Astrocyte of the spinal cord (primary cell): Measurements from ENCODE around the gene IL2RG.

Experiments
- DNase-seq: peaks from one replicate; pipeline ENCODE4 v3.0.0; 2011; ENCODE audit warnings: low read depth, low spot score
- H3K4me3 ChIP-seq: 2 replicates; pipeline ENCODE4 v1.5.1; 2011; ENCODE audit warnings: low read depth, mild to moderate bottlenecking, low read length, moderate library complexity
- CTCF ChIP-seq: IDR thresholded peaks from 2 replicates; pipeline ENCODE4 v1.5.1; 2012; ENCODE audit warnings: low read depth, mild to moderate bottlenecking, low read length, inconsistent platforms
- in situ Hi-C: cut with HindIII; loops from 2 replicates; pipeline ENCODE4 v1.10.0; 2017; ENCODE audit warnings: low sequenced_read_pairs

Gene IL2RG

DNA sequence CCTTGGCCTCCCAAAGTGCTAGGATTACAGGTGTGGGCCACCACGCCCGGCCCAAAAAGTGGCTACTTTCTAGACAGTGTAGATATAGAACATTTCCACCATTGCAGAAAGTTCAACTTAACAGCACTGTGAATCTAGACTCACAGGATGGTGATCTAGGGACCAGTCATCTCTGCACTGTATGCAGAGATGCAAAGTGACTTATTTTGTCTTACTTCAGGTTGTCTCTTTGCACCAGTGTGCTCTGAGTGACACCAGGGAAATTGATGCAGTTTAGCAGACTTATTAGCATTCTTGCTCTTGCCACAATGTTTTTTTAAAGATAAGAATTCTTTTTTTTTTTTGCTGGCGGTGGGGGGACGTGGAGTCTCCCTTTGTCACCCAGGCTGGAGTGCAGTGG is 28.6 kb downstream of the IL2RG start:
- in situ Hi-C loops = no loop called here
- DNase-seq = no peak
- no peak overlapping the region for H3K4me3 ChIP-seq
- no peak for TF ChIP-seq CTCF

DNA sequence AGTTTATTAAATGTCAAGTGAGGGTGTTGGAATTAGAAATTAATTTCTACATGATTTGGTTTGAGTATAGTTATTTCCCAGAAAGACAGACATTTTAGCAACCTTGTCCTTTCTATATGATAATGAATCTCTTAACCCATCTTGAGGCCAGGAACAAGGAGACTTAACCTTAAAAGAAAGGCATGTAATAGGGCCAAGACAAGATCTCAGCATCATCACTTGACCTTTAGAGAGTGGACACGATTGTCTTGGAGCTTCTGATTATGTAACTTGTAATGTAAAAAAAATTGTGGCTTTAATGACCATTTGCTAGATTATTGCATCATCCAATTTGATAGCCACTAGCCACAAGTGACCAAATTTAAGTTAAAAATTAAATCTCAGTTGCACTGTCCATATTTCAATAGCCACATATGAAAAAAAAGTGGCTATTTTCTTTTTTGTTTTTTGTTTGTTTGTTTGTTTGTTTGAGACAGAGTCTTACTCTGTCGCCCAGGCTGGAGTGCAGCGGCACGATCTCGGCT is 29.2 kb downstream of the IL2RG start:
- in situ Hi-C loops = no loop called here
- no peak for TF ChIP-seq CTCF
- no peak for DNase-seq
- H3K4me3 ChIP-seq = no peak overlapping the region

DNA sequence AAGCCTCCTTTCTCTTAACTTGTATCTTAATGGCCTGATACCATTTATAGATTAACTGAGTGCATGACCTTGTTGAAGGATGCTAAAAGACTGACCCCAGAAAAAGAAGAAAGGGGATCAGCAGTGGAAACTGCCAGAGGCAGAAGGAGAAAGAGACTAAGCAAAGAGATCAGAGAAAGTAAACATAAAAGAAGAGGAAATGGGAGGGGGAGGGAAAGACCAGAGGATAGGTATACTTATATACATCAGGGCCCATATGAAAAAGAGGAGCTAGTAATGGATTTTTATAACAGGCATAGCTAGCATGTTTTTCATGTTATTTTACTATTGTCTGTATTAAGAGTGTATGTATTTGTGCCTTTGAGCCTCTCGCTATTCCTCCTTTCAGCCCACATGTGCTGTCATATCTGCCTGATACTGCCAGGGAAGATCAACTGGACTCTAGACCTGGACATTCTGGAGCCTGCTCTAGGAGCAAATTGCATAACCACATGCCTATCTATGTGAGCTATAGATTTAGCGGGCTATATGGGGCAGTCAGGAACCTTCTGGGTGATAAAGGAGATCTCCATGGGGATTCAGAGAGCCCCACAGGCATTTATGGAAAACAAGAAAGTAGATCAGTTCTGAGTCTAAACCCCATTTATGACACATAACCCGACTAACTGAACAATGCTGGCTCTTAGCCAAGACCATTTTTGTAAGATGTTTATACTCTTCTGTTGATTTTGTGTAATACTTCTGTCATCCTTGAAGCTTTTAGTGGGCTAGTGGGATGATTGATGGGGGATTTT is 29.9 kb downstream of the IL2RG start:
- in situ Hi-C loops = no loop called here
- no peak overlapping the region for H3K4me3 ChIP-seq
- DNase-seq = no peak
- TF ChIP-seq CTCF = no peak

GRCh38 chrX:71070531-71070930 is 40.8 kb downstream of the IL2RG start:
- in situ Hi-C loops = no loop called here
- H3K4me3 ChIP-seq = no peak overlapping the region
- DNase-seq = no peak
- TF ChIP-seq CTCF = no peak

GRCh38 chrX:71068044-71068918 is 43.1 kb downstream of the IL2RG start, which contains the start of gene SNX12:
Gene SNX12, minus strand, starts transcription at chrX:71068334. Its CDS starts 28 bp downstream, at chrX:71068306.
- TF ChIP-seq CTCF = no peak
- in situ Hi-C loops = no loop called here
- peak; percentile 93 for DNase-seq
- H3K4me3 ChIP-seq = peak within 1 kb of the TSS; percentile 72

DNA sequence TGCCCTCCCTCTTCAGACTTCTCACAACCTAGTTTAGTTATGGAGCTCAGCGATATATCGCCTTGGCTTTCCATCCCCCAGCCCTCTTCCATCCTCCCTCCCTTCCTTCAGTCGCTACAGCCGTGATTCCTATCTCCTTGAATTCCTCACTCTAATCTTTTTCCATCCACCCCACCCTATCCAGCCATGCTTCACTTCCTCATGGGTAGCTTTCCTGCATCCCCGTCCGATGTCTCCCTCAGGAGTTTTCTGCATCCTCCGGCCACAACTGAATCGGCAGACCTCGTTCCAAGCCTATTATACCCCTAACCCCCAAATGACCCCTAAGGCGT is 43.7 kb downstream of the IL2RG start:
- H3K4me3 ChIP-seq = peak overlapping the region; percentile 72
- no peak for DNase-seq
- in situ Hi-C loops = no loop called here
- TF ChIP-seq CTCF = no peak
